K562 (cell line): Measurements from ENCODE around the gene CLDN15. TPM values are rescaled to one million over a fixed set of nuclear protein-coding genes. Genes with fewer than 3 reads are reported as not detected.

Experiments
- ETV5 ChIP-seq: sonication (generic); formaldehyde crosslinking; IDR thresholded peaks from 2 replicates; pipeline ENCODE4 v1.4.0; 2020; ENCODE audit warnings: low read depth, mild to moderate bottlenecking, missing genetic modification reagents
- PPARD ChIP-seq: fragments of 250-450 bp; sonication (Bioruptor Pico); IDR thresholded peaks from 2 replicates; pipeline ENCODE4 v1.8.0; 2022; ENCODE audit warnings: inconsistent platforms, mild to moderate bottlenecking, moderate library complexity
- PTTG1 ChIP-seq: fragments of 450-650 bp; IDR thresholded peaks from 2 replicates; pipeline ENCODE4 v1.6.1; 2016; ENCODE audit warnings: low read depth, mild to moderate bottlenecking, missing genetic modification characterization, missing compliant biosample characterization
- SIN3A ChIP-seq, 2 experiments: fragments of 150-350 bp in 1 of 2; IDR thresholded peaks; 2 replicates each; pipeline ENCODE4 v1.6.1; 2011 to 2016; ENCODE audit warnings: borderline replicate concordance in 2 of 2, low read depth in 2 of 2, low read length in 2 of 2, mild to moderate bottlenecking in 2 of 2, moderate library complexity in 2 of 2; ENCODE audit not compliant: control insufficient read depth in 1 of 2
- ZNF507 ChIP-seq: conservative IDR thresholded peaks from 2 replicates; pipeline ENCODE4 v1.6.1; 2017; ENCODE audit warnings: missing genetic modification characterization, missing compliant biosample characterization
- polyA plus RNA-seq, 8 experiments: library from polyadenylated mRNA; depleted of rRNA in 4 of 8; stranded (reverse) in 5 of 8; unstranded in 3 of 8; fragments of >200 nt; fragmentation: Nextera tagmentation in 2 of 8; fragmentation: Illumina TruSeq in 1 of 8; extraction: Ambion mirVana in 2 of 8; extraction: Trizol in 1 of 8; gene quantifications; 2 replicates each; pipeline versions ENCODE4 v1.2.1 to v1.2.3, GENCODE V29; 2011 to 2014; ENCODE audit warnings: inconsistent platforms in 1 of 8, missing spikeins in 1 of 8
- total RNA-seq, 7 experiments: library from RNA; depleted of rRNA in 6 of 7; stranded (reverse); fragments of >200 nt in 6 of 7; fragmentation: Illumina TruSeq in 2 of 7; extraction: Trizol in 2 of 7; gene quantifications; 2 replicates each; pipeline versions ENCODE4 v1.2.1 to v1.2.3, GENCODE V29; 2011 to 2021; ENCODE audit warnings: low replicate concordance in 1 of 7
- TF ChIP-seq, protein P1 (sequence below): fragments of 250-450 bp; sonication (Bioruptor Pico); IDR thresholded peaks from 2 replicates; pipeline ENCODE4 v1.8.0; 2022; ENCODE audit warnings: inconsistent platforms, mild to moderate bottlenecking, moderate library complexity, borderline replicate concordance
- TF ChIP-seq, protein P2 (sequence below): sonication (generic); formaldehyde crosslinking; IDR thresholded peaks from 2 replicates; pipeline ENCODE4 v1.8.1; 2023; ENCODE audit warnings: mild to moderate bottlenecking, missing genetic modification reagents

CLDN15 gene
- total and polyA plus RNA-seq, 9 of the 15 experiments (the other 6 are each of a cell fraction or from before 2014, with no cell fraction given), result 0.32 to 14.5 (median 7.4) TPM

DNA sequence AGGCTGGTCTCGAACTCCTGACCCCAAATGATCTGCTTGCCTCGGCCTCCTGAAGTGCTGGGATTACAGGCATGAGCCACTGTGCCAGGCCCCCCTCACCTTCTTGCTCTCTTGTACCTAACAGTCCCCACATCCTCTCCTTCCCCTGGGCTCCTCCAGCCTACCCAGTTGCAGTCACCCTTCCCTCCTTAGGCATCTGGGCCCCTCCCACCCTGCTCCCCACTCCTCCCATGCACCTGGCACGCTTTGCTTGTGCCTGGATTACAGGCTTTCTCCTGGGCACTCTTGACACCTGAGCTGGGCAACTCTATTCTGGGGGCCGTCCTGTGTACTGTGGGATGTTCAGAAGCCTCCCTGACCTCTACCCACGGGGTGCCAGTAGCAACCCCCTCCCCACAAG, 3.0 kb downstream of the CLDN15 start (continued):
- TF ChIP-seq, protein P1, sequence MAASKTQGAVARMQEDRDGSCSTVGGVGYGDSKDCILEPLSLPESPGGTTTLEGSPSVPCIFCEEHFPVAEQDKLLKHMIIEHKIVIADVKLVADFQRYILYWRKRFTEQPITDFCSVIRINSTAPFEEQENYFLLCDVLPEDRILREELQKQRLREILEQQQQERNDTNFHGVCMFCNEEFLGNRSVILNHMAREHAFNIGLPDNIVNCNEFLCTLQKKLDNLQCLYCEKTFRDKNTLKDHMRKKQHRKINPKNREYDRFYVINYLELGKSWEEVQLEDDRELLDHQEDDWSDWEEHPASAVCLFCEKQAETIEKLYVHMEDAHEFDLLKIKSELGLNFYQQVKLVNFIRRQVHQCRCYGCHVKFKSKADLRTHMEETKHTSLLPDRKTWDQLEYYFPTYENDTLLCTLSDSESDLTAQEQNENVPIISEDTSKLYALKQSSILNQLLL (CRISPR knock-in tag), result no peak
- TF ChIP-seq, protein P2, sequence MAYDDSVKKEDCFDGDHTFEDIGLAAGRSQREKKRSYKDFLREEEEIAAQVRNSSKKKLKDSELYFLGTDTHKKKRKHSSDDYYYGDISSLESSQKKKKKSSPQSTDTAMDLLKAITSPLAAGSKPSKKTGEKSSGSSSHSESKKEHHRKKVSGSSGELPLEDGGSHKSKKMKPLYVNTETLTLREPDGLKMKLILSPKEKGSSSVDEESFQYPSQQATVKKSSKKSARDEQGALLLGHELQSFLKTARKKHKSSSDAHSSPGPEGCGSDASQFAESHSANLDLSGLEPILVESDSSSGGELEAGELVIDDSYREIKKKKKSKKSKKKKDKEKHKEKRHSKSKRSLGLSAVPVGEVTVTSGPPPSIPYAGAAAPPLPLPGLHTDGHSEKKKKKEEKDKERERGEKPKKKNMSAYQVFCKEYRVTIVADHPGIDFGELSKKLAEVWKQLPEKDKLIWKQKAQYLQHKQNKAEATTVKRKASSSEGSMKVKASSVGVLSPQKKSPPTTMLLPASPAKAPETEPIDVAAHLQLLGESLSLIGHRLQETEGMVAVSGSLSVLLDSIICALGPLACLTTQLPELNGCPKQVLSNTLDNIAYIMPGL, result no peak
- TF ChIP-seq PTTG1 (tag) (no peak), SIN3A (IDR thresholded peaks at IDR 0.05; ENCODE audit: borderline replicate concordance in 2 of 2, control insufficient read depth in 1 of 2, low read depth in 2 of 2, low read length in 2 of 2) (no peak), ZNF507 (tag) (no peak), ETV5 (CRISPR knock-in tag) (no peak), PPARD (CRISPR knock-in tag) (no peak)
- TF ChIP-seq, all 486 proteins: peak for 0
